ENCODE results near the gene OMP.

Gene OMP

DNA sequence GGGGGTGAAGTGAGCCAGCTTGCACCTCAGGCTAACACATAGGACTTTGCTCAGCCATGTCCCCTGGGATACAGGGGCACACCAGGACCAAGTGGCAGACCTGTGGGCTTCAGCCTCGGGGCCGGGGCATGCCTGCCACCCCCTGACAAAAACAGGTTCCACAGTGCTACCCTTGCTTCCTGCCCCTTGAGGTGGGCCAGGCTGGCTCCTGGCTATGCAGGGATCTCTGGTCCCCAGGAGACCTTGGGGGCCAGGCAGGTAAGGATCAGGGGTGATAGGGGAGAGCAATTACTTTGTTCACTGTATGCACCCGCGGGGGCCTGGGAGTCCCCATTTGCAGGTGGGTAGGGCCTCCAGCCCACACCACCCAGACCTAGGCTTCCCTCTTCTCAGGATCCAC lies 23.1 kb downstream of the OMP start:
- H3K9me3 Mint-ChIP-seq (ENCODE audit: low read depth), result no peaks in the 10 kb centered on the region
- H3K36me3 Mint-ChIP-seq, result peaks cover 3% of the 10 kb centered on the region
- peaks cover 8% of the 10 kb centered on the region for H3K4me1 Mint-ChIP-seq (ENCODE audit: low read depth)
- H3K27ac Mint-ChIP-seq, result no peak overlapping the region
- peaks cover 1% of the 10 kb centered on the region for H3K27me3 Mint-ChIP-seq
- no peak overlapping the region for H3K4me3 Mint-ChIP-seq

DNA sequence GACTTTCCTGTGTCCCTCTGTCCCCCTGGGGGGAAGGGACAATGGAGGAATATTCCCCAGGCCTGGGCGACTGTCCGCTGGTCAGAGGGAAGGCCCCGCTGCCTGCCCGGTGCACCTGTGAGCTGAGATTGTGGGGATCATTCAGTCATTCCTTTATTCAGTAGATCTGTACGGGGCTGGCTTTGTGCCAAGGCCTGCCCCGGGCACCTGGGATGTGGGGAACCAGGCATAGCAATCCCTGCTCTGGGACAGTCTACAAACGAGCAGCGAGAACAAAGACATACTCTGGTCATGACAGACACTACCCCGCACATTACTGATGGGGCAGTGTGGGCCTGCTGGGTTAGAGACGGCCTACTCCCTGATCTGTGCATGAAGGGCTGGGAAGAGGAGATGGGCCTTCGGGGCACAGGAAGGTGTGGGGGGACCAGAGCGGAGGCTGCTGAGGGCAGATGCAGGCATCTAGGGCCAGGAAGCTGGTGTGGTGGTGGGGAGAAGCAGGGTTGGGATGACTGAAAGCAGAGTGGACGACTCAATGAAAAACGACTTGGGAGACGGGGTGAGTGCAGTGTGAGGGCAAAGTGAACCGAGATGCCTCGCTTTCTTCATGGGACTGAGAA lies 23.6 kb downstream of the OMP start:
- Mint-ChIP-seq H3K27ac (no peak overlapping the region), H3K9me3 (ENCODE audit: low read depth) (no peaks in the 10 kb centered on the region), H3K36me3 (no peaks in the 10 kb centered on the region), H3K27me3 (peaks cover 1% of the 10 kb centered on the region), H3K4me3 (peak overlapping the region; percentile 57), H3K4me1 (ENCODE audit: low read depth) (peaks cover 8% of the 10 kb centered on the region)

DNA sequence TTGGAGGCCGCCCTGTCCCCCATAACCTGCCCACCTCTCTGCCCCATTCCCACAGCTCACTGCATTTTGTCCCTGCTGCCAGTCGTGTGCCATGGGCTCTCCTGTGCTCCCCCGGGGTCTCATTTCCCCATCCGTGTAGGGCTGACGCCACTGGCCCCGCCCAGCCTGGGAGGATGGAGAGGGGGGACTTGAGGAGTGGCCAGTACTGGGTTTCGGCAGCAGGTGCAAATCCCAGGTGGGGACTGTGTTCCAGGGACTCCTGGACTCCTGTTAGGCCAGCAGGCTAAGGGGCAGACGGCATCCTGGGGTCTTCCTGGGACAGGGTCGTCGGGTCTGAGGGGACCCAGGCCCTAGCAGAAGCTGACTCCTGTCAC lies 24.2 kb downstream of the OMP start:
- H3K27me3 Mint-ChIP-seq, result peaks cover 1% of the 10 kb centered on the region
- H3K4me3 Mint-ChIP-seq, result peak overlapping the region; percentile 63
- H3K9me3 Mint-ChIP-seq (ENCODE audit: low read depth), result no peaks in the 10 kb centered on the region
- peaks cover 8% of the 10 kb centered on the region for H3K4me1 Mint-ChIP-seq (ENCODE audit: low read depth)
- no peaks in the 10 kb centered on the region for H3K36me3 Mint-ChIP-seq
- no peak overlapping the region for H3K27ac Mint-ChIP-seq

DNA sequence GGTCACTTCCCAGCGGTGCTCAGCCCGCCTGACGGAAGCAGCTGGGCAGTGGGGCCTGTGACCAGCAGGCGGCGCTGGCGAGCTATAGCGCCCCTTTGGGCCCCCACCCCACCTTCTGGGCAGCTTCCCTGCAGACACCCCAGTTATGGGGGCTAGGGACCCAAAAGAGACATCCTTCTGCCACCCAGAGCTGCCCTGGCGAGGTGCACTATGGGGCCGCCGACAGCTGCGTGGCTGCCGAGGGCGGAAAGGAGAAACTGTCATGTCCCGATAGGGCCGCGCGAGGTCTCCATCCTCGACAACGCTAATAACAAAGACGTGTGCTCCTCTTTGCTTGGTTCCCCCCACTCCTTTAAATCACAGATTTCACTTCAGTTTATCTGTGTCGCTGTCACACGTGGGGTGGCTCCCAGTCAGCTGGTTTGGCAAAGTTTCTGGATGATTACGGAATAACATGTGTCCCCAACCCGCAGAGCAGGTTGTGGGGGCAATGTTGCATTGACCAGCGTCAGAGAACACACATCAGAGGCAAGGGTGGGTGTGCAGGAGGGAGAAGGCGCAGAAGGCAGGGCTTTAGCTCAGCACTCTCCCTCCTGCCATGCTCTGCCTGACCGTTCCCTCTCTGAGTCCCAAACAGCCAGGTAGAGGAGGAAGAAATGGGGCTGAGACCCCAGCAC lies 24.7 kb downstream of the OMP start:
- H3K36me3 Mint-ChIP-seq, result no peaks in the 10 kb centered on the region
- H3K4me3 Mint-ChIP-seq, result peak overlapping the region; percentile 63
- peaks cover 1% of the 10 kb centered on the region for H3K27me3 Mint-ChIP-seq
- H3K9me3 Mint-ChIP-seq (ENCODE audit: low read depth), result no peaks in the 10 kb centered on the region
- no peak overlapping the region for H3K27ac Mint-ChIP-seq
- H3K4me1 Mint-ChIP-seq (ENCODE audit: low read depth), result peaks cover 8% of the 10 kb centered on the region

DNA sequence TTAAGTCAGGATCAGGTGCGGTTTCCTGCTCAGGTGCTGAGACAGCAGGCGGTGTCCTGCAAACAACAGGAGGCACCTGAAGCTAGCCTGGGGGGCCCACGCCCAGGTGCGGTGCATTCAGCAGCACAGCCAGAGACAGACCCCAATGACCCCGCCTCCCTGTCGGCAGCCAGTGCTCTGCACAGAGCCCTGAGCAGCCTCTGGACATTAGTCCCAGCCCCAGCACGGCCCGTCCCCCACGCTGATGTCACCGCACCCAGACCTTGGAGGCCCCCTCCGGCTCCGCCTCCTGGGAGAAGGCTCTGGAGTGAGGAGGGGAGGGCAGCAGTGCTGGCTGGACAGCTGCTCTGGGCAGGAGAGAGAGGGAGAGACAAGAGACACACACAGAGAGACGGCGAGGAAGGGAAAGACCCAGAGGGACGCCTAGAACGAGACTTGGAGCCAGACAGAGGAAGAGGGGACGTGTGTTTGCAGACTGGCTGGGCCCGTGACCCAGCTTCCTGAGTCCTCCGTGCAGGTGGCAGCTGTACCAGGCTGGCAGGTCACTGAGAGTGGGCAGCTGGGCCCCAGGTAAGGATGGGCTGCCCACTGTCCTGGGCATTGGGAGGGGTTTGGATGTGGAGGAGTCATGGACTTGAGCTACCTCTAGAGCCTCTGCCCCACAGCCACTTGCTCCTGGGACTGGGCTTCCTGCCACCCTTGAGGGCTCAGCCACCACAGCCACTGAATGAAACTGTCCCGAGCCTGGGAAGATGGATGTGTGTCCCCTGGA lies 25.5 kb downstream of the OMP start, which contains the start of gene MYO7A:
TSS of gene MYO7A (plus strand) at position 327 of the 772 bp plus-strand sequence. CDS start 2,389 bp downstream, outside the sequence.
- Mint-ChIP-seq H3K36me3 (no peaks in the 10 kb centered on the region), H3K4me3 (peak within 1 kb of the TSS; percentile 63), H3K4me1 (ENCODE audit: low read depth) (peaks cover 8% of the 10 kb centered on the region), H3K9me3 (ENCODE audit: low read depth) (no peaks in the 10 kb centered on the region), H3K27me3 (peaks cover 1% of the 10 kb centered on the region), H3K27ac (no peak within 1 kb of the TSS)

DNA sequence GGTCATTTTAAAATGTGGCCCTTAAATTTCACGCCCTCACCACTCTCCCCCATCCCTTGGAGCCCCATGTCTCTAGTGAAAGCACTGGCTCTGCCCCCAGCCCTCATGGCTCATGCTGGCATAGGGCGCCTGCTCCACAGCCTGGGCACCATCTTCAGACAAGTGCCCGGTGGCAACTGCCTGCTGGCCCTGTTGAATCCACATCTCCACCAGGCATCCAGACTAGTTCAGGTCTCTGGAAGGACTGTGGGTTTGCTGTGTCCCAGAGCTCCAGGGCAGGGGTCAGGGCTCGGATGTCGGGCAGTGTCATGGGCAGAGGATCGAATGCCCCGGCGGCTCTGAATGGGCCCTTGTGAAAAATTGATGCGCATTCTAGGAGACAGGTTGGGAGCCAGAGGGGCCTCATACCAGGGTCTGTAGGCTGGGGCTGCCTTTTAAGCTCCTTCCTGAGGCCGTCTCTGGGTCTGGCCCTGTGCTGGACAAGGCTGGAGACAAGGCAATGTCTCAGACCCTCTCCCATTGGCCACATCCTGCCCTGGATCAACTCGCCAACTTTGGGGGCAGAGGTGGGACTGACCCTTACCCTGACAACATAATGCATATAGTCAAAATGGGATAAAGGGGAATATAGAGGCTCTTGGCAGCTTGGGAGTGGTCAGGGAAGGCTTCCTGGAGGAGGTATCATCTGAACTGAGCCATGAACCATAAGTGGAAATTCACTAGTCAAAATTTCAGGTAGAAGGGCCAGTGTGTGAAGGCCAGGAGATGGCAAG lies 26.6 kb downstream of the OMP start:
- Mint-ChIP-seq H3K4me3 (no peak overlapping the region), H3K36me3 (no peaks in the 10 kb centered on the region), H3K4me1 (ENCODE audit: low read depth) (peaks cover 8% of the 10 kb centered on the region), H3K27me3 (peaks cover 1% of the 10 kb centered on the region), H3K9me3 (ENCODE audit: low read depth) (no peaks in the 10 kb centered on the region), H3K27ac (no peak overlapping the region)

DNA sequence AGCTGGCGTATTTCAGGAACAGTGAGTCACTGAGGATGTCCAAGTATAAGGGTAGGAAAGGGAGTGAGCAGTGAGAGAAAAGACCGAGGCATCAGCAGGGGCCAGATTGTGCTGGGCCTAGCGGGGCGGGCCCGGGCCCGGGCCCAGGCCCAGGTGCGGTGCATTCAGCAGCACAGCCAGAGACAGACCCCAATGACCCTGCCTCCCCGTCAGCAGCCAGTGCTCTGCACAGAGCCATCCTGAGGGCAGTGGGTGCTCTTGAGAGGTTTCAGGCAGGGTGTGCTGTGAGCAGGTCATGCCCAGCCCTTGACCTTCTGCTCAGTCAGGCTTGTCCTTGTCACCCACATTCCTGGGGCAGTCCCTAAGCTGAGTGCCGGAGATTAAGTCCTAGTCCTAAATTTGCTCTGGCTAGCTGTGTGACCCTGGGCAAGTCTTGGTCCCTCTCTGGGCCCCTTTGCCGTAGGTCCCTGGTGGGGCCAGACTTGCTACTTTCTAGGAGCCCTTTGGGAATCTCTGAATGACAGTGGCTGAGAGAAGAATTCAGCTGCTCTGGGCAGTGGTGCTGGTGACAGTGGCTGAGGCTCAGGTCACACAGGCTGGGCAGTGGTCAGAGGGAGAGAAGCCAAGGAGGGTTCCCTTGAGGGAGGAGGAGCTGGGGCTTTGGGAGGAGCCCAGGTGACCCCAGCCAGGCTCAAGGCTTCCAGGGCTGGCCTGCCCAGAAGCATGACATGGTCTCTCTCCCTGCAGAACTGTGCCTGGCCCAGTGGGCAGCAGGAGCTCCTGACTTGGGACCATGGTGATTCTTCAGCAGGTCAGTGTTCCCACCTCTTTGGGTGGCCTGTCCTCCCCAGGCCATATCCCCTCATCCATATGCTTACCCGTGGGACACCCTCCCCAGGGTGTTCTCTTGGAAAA lies 27.5 kb downstream of the OMP start:
- H3K27ac Mint-ChIP-seq, result no peak overlapping the region
- peaks cover 1% of the 10 kb centered on the region for H3K27me3 Mint-ChIP-seq
- H3K4me3 Mint-ChIP-seq, result no peak overlapping the region
- H3K4me1 Mint-ChIP-seq (ENCODE audit: low read depth), result peaks cover 8% of the 10 kb centered on the region
- no peaks in the 10 kb centered on the region for H3K9me3 Mint-ChIP-seq (ENCODE audit: low read depth)
- no peaks in the 10 kb centered on the region for H3K36me3 Mint-ChIP-seq

DNA sequence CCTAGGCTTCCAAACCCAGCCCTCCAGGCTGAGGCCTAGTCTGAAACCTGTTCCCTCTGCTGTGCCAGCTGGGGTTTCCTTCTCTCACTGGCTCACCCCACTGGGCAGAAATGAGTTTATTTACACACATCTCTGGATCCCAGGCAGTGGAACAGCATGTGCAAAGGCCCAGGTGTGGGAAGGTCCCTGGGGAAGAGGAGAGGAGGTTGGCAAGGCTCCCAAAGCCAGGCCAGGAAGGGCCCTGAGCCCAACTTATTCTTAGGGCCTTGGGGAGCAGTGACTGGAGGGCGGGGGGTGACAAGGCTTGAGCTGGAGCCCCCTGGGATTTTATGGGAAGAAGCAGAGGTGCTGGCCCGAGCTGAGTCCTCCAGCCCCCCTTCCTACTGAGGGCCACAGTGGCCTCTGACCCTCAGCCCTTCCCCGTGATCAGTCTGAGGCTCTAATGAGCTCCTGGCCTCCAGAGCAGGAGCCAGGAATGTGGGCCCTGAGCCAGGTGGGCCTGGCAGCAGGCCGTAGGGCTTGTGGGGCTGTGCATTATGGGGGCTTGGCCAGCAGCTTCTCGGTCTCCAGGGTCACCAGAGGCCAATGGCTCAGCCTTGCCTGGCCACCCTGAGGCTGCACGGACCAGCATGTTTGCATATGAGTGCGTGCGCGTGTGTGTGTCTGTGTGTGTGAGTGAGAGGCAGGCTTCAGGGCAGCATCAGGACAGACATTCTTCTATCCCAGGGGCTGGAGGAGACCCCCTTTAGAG lies 28.3 kb downstream of the OMP start:
- peaks cover 5% of the 10 kb centered on the region for H3K27me3 Mint-ChIP-seq
- no peak overlapping the region for H3K4me3 Mint-ChIP-seq
- no peaks in the 10 kb centered on the region for H3K36me3 Mint-ChIP-seq
- peaks cover 8% of the 10 kb centered on the region for H3K4me1 Mint-ChIP-seq (ENCODE audit: low read depth)
- H3K9me3 Mint-ChIP-seq (ENCODE audit: low read depth), result no peaks in the 10 kb centered on the region
- H3K27ac Mint-ChIP-seq, result no peak overlapping the region

DNA sequence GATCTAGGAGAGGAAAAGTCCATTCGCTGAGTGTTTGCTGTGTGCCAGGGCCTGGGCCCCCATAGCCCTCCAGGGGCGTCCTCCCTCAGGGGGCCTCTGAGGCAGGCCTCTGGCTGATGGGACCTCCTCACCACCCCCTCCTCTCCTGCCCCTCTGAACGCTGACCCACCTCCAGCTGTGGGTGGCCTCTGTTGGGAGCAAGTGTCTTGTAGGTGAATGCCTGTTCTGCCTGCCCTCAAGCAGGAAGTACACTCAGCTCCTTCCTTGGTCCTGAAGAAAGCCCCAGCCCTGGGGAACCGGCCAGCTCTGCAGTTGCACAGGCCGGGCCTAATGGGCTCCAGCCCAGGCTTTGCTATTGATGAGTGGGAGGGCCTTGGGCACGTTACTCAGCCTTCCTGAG lies 28.9 kb downstream of the OMP start:
- peaks cover 6% of the 10 kb centered on the region for H3K4me1 Mint-ChIP-seq (ENCODE audit: low read depth)
- H3K27me3 Mint-ChIP-seq, result peaks cover 5% of the 10 kb centered on the region
- H3K27ac Mint-ChIP-seq, result no peak overlapping the region
- no peaks in the 10 kb centered on the region for H3K36me3 Mint-ChIP-seq
- no peak overlapping the region for H3K4me3 Mint-ChIP-seq
- H3K9me3 Mint-ChIP-seq (ENCODE audit: low read depth), result no peaks in the 10 kb centered on the region

DNA sequence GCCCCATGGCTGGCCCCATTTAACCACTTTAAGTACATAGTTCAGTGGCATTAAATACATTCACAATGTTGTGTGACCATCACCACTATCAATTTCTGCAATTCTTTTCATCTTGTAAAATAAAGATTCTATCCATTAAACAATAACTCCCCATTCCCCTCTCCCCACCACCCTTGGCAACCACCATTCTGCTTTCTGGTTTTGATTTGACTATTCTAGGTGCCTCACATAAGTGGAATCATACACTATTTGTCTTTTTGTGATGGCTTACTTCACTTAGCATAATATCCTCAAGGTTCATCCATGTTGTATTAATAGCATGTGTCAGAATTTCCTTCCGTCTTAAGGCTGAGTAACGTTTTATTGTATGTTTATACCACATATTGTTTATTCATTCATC lies 32.4 kb downstream of the OMP start:
- H3K4me3 Mint-ChIP-seq, result no peak overlapping the region
- no peaks in the 10 kb centered on the region for H3K4me1 Mint-ChIP-seq (ENCODE audit: low read depth)
- no peaks in the 10 kb centered on the region for H3K36me3 Mint-ChIP-seq
- peaks cover 12% of the 10 kb centered on the region for H3K27me3 Mint-ChIP-seq
- no peak overlapping the region for H3K27ac Mint-ChIP-seq
- no peaks in the 10 kb centered on the region for H3K9me3 Mint-ChIP-seq (ENCODE audit: low read depth)

DNA sequence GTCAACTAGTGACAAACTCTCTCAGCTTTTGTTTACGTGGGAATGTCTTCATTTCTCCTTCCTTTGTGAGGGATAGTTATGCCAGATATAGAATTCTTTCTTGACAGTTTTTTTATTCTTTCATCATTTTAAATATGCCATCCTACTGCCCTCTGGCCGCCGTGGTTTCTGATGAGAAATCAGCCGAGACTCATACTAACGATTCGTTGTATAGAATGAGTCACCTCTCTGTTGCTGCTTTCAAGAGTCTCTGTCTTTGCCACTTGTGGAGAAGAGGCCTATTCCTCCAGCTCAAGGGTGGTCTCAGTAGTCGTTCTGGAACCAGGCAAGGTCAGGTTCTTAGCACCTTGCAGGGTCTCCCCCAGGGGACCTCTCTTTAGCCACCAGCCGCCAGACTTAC lies 33.4 kb downstream of the OMP start:
- Mint-ChIP-seq H3K4me3 (no peak overlapping the region), H3K27ac (no peak overlapping the region), H3K36me3 (no peaks in the 10 kb centered on the region), H3K9me3 (ENCODE audit: low read depth) (no peaks in the 10 kb centered on the region), H3K4me1 (ENCODE audit: low read depth) (no peaks in the 10 kb centered on the region), H3K27me3 (peaks cover 12% of the 10 kb centered on the region)

DNA sequence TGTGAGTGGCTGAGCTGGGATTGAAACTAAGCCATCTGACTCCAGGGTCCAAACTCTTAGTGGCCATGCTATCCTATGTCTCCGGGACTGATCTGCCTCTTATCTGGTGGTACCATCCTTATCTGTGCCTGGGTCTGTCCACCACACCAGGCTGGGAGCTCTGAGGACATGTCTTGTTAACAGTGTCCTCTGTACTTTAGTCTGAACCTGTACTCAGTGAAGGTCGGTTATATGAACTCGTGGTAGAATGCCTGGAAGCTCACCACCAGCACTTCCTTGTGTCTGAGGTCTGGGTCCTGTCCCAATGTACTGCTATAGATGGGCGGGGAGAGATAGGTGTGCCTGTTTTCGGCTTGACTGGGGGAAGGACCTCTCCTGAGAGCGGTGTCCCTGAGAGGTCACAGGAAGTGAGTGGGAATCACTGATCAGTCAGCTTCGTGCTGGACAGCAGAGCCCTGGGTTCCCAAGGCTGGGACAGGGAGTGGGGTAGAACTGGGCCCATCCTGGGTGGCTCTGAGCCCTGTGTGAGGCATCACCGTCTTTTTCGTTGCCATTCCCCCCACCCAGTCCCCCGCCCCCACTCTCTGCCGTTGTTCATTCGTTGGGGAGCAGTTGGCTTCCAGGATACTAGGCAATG lies 34.3 kb downstream of the OMP start:
- no peak overlapping the region for H3K4me3 Mint-ChIP-seq
- no peaks in the 10 kb centered on the region for H3K36me3 Mint-ChIP-seq
- H3K27ac Mint-ChIP-seq, result no peak overlapping the region
- no peaks in the 10 kb centered on the region for H3K9me3 Mint-ChIP-seq (ENCODE audit: low read depth)
- H3K27me3 Mint-ChIP-seq, result peaks cover 12% of the 10 kb centered on the region
- peaks cover 2% of the 10 kb centered on the region for H3K4me1 Mint-ChIP-seq (ENCODE audit: low read depth)

DNA sequence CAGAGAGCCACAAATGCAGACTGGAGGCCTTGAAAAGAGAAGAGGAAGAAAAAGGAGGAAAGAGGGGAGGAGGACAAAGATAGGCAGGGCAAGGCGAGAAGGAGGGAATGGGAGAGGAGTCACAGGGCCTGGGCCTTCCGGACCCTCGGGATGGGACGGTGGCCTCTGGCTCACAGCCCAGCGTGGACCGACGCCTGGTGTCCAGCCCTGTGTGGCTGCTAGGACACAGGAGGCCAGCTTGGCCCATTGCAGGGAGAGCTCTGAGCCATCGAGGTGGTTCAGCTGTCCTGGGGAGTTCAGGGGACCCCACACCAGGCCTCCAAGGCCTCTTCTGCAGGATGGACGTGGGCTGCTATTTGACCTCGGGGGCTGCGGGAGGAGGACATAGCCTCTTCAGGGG lies 34.8 kb downstream of the OMP start:
- H3K4me1 Mint-ChIP-seq (ENCODE audit: low read depth), result peaks cover 7% of the 10 kb centered on the region
- H3K9me3 Mint-ChIP-seq (ENCODE audit: low read depth), result no peaks in the 10 kb centered on the region
- H3K36me3 Mint-ChIP-seq, result no peaks in the 10 kb centered on the region
- H3K27ac Mint-ChIP-seq, result no peak overlapping the region
- no peak overlapping the region for H3K4me3 Mint-ChIP-seq
- peaks cover 12% of the 10 kb centered on the region for H3K27me3 Mint-ChIP-seq

Data from activated naive CD8-positive, alpha-beta T cell (primary cell).